T-helper 1 cell treated with Interleukin-12 subunit alpha and Interleukin-12 subunit beta and Interleukin-4 antibody, amounts not matched to agents 30 ng/mL and 1 ng/mL, for 36 hours (primary cell): ENCODE measurements around the gene DSE. TPM values are rescaled to one million over a fixed set of nuclear protein-coding genes. Genes with fewer than 3 reads are reported as not detected.

Experiments
- intact Hi-C: fragments of 100-400 bp; cut with micrococcal nuclease; formaldehyde crosslinking; loops from one replicate; pipeline ENCODE4 v1.15.1; 2024
- total RNA-seq: library from RNA; stranded (reverse); gene quantifications from 2 replicates; pipeline ENCODE4 v1.2.3, GENCODE V29; 2022

The DSE gene
- total RNA-seq, 1 donor from 2014 or later, result 2.6 TPM

- intact Hi-C loops, result no loop called here
These were observed 10.9 kb upstream of the DSE start for GRCh38 chr6:116359835-116360234.

GRCh38 chr6:116362276-116362675, 8.5 kb upstream of the DSE start:
- intact Hi-C loops, result no loop called here

- intact Hi-C loops, result no loop called here
These were observed 7.0 kb upstream of the DSE start for GRCh38 chr6:116363759-116364158.

GRCh38 chr6:116364321-116364720, 6.4 kb upstream of the DSE start:
- intact Hi-C loops, result no loop called here

GRCh38 chr6:116365743-116366142, 5.0 kb upstream of the DSE start:
- intact Hi-C loops, result no loop called here

GRCh38 chr6:116366740-116367275, 3.9 kb upstream of the DSE start:
- intact Hi-C loops, result no loop called here

- intact Hi-C loops, result no loop called here
These were observed 1.2 kb upstream of the DSE start for GRCh38 chr6:116369540-116369939.

GRCh38 chr6:116369964-116370759, 585 bp upstream of the DSE start:
- intact Hi-C loops, result loop anchor here (2.0 to 5.0 kb wide), 4 partner anchors 72 to 163 kb away; partner anchors contain the start of gene TSPYL1

- intact Hi-C loops, result loop anchor here (1.0 to 5.0 kb wide), 6 partner anchors 71 to 200 kb away; partner anchors contain the start of genes RWDD1 and TSPYL1
These were observed 572 bp downstream of the DSE start for GRCh38 chr6:116371120-116371917.

- intact Hi-C loops, result loop anchor here (1.0 to 5.0 kb wide), 6 partner anchors 70 to 199 kb away; partner anchors contain the start of genes RWDD1 and TSPYL1
These were observed 1.1 kb downstream of the DSE start for GRCh38 chr6:116371918-116372209.

GRCh38 chr6:116373300-116373699, 2.6 kb downstream of the DSE start:
- intact Hi-C loops, result loop anchor here (5.0 kb wide), 3 partner anchors 69 to 104 kb away; partner anchors contain the start of gene TSPYL1

- intact Hi-C loops, result loop anchor here (5.0 kb wide), 3 partner anchors 68 to 103 kb away; partner anchors contain the start of gene TSPYL1
These were observed 3.2 kb downstream of the DSE start for GRCh38 chr6:116373940-116374339.

GRCh38 chr6:116374586-116374985, 3.8 kb downstream of the DSE start:
- intact Hi-C loops, result loop anchor here (5.0 kb wide), 3 partner anchors 68 to 103 kb away; partner anchors contain the start of gene TSPYL1

- intact Hi-C loops, result no loop called here
These were observed 4.5 kb downstream of the DSE start for GRCh38 chr6:116375262-116375661.

- intact Hi-C loops, result no loop called here
These were observed 5.4 kb downstream of the DSE start for GRCh38 chr6:116376149-116376548.

- intact Hi-C loops, result no loop called here
These were observed 9.0 kb downstream of the DSE start for GRCh38 chr6:116379764-116380163.

GRCh38 chr6:116380346-116380745, 9.6 kb downstream of the DSE start:
- intact Hi-C loops, result no loop called here

- intact Hi-C loops, result no loop called here
These were observed 10.3 kb downstream of the DSE start for GRCh38 chr6:116381000-116381399.

- intact Hi-C loops, result no loop called here
These were observed 11.8 kb downstream of the DSE start for GRCh38 chr6:116382587-116382986.

GRCh38 chr6:116384727-116385458, 14.1 kb downstream of the DSE start:
- intact Hi-C loops, result no loop called here

GRCh38 chr6:116385459-116385802, 14.7 kb downstream of the DSE start:
- intact Hi-C loops, result no loop called here
